Esophagus (tissue), 2 donors: Measurements from ENCODE around the gene PRRT2. TPM values are rescaled to one million over a fixed set of nuclear protein-coding genes. Genes with fewer than 3 reads are reported as not detected.
"Not testable (repeated sequence)": the region's sequence is repeated elsewhere in the genome, so short reads cannot be mapped to it uniquely, and the experiment has no call there.

ENCODE experiments used
- H3K27ac ChIP-seq, 2 donors: one replicate each; pipeline ENCODE4 v1.5.1; 2013; ENCODE audit warnings: low read depth in 2 of 2, mild to moderate bottlenecking in 2 of 2, inconsistent platforms in 1 of 2, low read length in 1 of 2, moderate library complexity in 1 of 2
- H3K27me3 ChIP-seq, 2 donors: one replicate each; pipeline ENCODE4 v1.6.1; 2013; ENCODE audit warnings: low read length in 2 of 2, control low read depth in 1 of 2, mild to moderate bottlenecking in 1 of 2; ENCODE audit not compliant: insufficient read depth in 2 of 2, control insufficient read depth in 1 of 2
- H3K36me3 ChIP-seq, 2 donors: one replicate each; pipeline ENCODE4 v1.6.1; 2013; ENCODE audit warnings: low read length in 1 of 2; ENCODE audit not compliant: control insufficient read depth in 2 of 2, insufficient read depth in 2 of 2
- H3K4me1 ChIP-seq, 2 donors: one replicate each; pipeline ENCODE4 v1.6.1; 2013; ENCODE audit warnings: low read length in 1 of 2; ENCODE audit not compliant: control insufficient read depth in 2 of 2, insufficient read depth in 2 of 2
- H3K4me3 ChIP-seq, 2 donors: one replicate each; pipeline ENCODE4 v1.5.1; 2013; ENCODE audit warnings: low read length in 2 of 2, mild to moderate bottlenecking in 2 of 2, low read depth in 1 of 2, moderate library complexity in 1 of 2
- H3K9me3 ChIP-seq, 2 donors: one replicate each; pipeline ENCODE4 v1.6.1; 2013; ENCODE audit warnings: mild to moderate bottlenecking in 2 of 2, low read depth in 1 of 2, low read length in 1 of 2, moderate library complexity in 1 of 2; ENCODE audit not compliant: control insufficient read depth in 2 of 2, insufficient read depth in 1 of 2
- WGBS, 2 donors: extraction: QIAGEN DNeasy Blood & Tissue Kit; methylation state at CpG; one replicate each; pipeline ENCODE4 v1.1.7; 2013; 5-methylcytosine and 5-hydroxymethylcytosine counted together
- polyA plus RNA-seq, 2 donors: library from polyadenylated mRNA; stranded (reverse); fragments of 200-250 nt; gene quantifications; one replicate each; pipeline ENCODE4 v1.2.3, GENCODE V29; 2013
- donor health status: healthy with polysubstance abuse.
- donor health status: Bipolar disorder and iron deficiency.

Gene PRRT2
- 1 to 10 TPM; 1.1 to 2.1 TPM for polyA plus RNA-seq

DNA sequence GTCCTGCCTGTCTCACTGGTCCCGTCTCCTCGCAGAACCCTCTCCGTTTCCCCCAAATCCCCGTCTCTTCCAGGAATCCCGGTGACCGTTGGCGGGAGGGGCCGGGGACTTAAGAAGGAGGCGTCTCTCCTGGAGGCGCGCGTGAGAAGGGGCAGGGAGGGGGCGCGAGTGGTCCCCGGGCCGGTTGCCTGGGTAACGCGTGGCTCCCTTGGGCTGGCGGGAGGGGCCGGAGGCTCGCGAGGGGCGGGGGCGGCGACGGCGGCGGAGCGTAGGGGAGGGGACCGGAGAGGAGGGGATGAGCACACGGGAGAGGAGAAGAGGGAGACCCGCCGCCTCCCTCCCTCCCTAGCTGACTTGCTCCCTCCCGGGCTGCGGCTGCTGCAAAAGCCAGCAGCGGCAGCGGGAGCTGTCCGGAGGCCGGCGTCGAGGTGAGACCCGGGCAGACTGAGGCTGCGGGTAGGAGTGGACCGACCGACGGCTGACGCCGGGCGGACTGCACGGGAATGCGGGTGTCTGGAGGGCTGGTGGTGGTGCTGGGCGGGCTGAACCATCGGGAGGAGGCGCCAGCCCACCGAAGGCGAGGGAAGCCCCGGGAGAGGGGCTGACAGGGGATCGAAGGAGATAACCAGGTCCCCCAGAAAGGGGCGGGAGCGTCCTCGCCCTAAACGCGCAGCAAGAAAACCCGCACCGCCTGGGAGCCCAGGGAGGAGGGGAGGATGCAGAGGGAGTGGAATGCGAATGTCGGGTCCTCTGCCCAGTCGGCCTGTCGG is at the start of gene PRRT2:
Gene PRRT2, plus strand, starts transcription at position 298 of the 770 bp plus-strand sequence. CDS start 862 bp downstream, outside the sequence.
- 4 to 7% methylated on average over 56 to 69 of the region's 69 CpGs for WGBS, 2 donors
- Histone ChIP-seq H3K27me3 (no peaks in the 10 kb centered on the region), H3K36me3 (peaks cover 4 to 15% of the 10 kb centered on the region in 2 donors), H3K27ac (peak within 1 kb of the TSS; percentile 75 to 89), H3K9me3 (no peaks in the 10 kb centered on the region), H3K4me3 (peak within 1 kb of the TSS; percentile 40 to 45), H3K4me1 (peaks cover 9 to 44% of the 10 kb centered on the region in 2 donors)

GRCh38 chr16:29763326-29763725 is 48.7 kb upstream of the PRRT2 start:
- WGBS, 2 donors, result 80 to 82% methylated on average over 6 of the region's 6 CpGs

DNA sequence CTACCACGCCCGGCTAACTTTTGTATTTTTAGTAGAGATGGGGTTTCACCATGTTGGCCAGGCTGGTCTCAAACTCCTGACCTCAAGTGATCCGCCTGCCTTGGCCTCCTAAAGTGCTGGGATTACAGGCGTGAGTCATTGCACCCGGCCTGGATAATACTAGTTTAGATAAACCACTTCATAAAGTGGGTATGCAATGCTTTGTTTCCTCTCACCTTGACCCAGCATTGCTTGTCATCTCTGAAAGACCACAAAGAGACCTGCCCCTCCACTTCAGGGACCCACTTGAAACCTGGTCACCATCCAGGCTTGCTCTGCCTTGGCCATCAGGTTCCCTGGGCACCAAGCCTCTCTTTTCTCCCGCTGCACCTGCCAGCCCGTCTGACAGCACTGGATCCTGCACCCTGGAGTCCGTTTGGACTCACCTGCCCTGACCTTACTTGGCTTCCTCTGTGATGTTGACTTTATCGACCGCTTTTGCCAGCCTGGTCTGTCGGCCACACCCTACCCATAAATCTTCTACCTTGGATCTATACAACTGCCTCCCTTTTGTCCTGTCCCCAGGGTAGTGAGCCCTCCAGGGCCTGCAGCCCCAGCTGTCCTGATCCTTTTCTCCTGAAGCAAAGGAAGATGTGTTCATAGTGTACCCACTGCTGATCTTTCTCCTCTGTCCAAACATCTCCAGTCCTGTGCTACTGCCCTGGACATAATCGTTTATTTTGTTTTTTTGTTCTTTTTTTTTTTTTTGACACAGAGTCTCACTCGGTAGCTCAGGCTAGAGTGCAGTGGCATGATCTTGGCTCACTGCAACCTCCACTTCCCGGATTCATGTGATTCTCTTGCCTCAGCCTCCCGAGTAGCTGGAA is 46.6 kb upstream of the PRRT2 start:
- Histone ChIP-seq H3K9me3 (no peaks in the 10 kb centered on the region), H3K4me1 (no peaks in the 10 kb centered on the region), H3K27ac (no peak overlapping the region), H3K36me3 (no peaks in the 10 kb centered on the region), H3K27me3 (no peaks in the 10 kb centered on the region), H3K4me3 (no peak overlapping the region)
- 51 to 55% methylated on average over 15 of the region's 15 CpGs for WGBS, 2 donors

More at GRCh38 chr16:29763326-29763725, 48.7 kb upstream of the PRRT2 start:
- Histone ChIP-seq H3K27ac (no peak overlapping the region), H3K36me3 (no peaks in the 10 kb centered on the region), H3K27me3 (no peaks in the 10 kb centered on the region), H3K4me1 (no peaks in the 10 kb centered on the region), H3K4me3 (no peak overlapping the region), H3K9me3 (no peaks in the 10 kb centered on the region)

- Histone ChIP-seq H3K4me1 (no peaks in the 10 kb centered on the region), H3K27me3 (no peaks in the 10 kb centered on the region), H3K9me3 (no peaks in the 10 kb centered on the region), H3K4me3 (no peak overlapping the region), H3K36me3 (no peaks in the 10 kb centered on the region), H3K27ac (no peak overlapping the region)
- 85 to 95% methylated on average over 3 of the region's 3 CpGs for WGBS, 2 donors
Observed at GRCh38 chr16:29766571-29766970, 45.4 kb upstream of the PRRT2 start.

GRCh38 chr16:29767062-29767461 is 44.9 kb upstream of the PRRT2 start:
- Histone ChIP-seq H3K36me3 (no peaks in the 10 kb centered on the region), H3K4me1 (no peaks in the 10 kb centered on the region), H3K4me3 (no peak overlapping the region), H3K27me3 (no peaks in the 10 kb centered on the region), H3K9me3 (no peaks in the 10 kb centered on the region), H3K27ac (no peak overlapping the region)
- 88 to 94% methylated on average over 3 of the region's 3 CpGs for WGBS, 2 donors

DNA sequence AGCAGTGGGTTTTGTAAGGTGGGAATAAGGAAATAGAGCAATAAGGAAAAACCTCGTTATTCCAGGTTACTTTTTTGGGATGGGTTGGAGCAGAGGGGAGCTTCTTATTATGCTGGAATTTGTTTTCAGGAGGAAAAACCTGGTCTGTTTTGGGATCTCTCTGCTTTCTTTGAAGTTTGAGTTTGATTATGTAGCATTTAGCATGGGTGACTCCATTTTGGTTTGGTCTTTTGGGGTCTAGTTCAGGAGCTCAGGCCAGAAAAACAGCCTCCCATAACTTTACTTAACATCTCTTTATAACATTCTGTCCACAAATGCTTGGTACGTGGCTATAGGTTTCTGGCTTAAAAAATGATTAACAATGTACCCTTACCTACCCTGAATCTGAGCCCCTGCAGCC is 42.5 kb upstream of the PRRT2 start:
- no peak overlapping the region for H3K27ac ChIP-seq
- H3K4me3 ChIP-seq, result no peak overlapping the region
- no peaks in the 10 kb centered on the region for H3K9me3 ChIP-seq
- H3K36me3 ChIP-seq, result no peaks in the 10 kb centered on the region
- H3K4me1 ChIP-seq, result no peaks in the 10 kb centered on the region
- WGBS, 2 donors, result 88 to 89% methylated on average over 2 of the region's 2 CpGs
- no peaks in the 10 kb centered on the region for H3K27me3 ChIP-seq

GRCh38 chr16:29770250-29770929 is 41.6 kb upstream of the PRRT2 start:
- H3K27ac ChIP-seq, result no peak overlapping the region
- 78 to 80% methylated on average over 7 of the region's 7 CpGs for WGBS, 2 donors

GRCh38 chr16:29772330-29772729 is 39.7 kb upstream of the PRRT2 start:
- not testable (repeated sequence) for H3K9me3 ChIP-seq, H3K36me3 ChIP-seq, H3K4me3 ChIP-seq, H3K27me3 ChIP-seq, H3K4me1 ChIP-seq, H3K27ac ChIP-seq
- 84 to 85% methylated on average over 7 of the region's 7 CpGs for WGBS, 2 donors

More at GRCh38 chr16:29770250-29770929, 41.6 kb upstream of the PRRT2 start:
- no peaks in the 10 kb centered on the region for H3K4me1 ChIP-seq
- no peaks in the 10 kb centered on the region for H3K27me3 ChIP-seq
- H3K4me3 ChIP-seq, result no peak overlapping the region
- no peaks in the 10 kb centered on the region for H3K36me3 ChIP-seq
- H3K9me3 ChIP-seq, result no peaks in the 10 kb centered on the region

- Histone ChIP-seq H3K9me3 (no peaks in the 10 kb centered on the region), H3K27ac (no peak overlapping the region), H3K36me3 (no peaks in the 10 kb centered on the region), H3K4me3 (no peak overlapping the region), H3K4me1 (no peaks in the 10 kb centered on the region), H3K27me3 (no peaks in the 10 kb centered on the region)
- 90 to 91% methylated on average over 5 of the region's 5 CpGs for WGBS, 2 donors
Observed at GRCh38 chr16:29774730-29775129, 37.3 kb upstream of the PRRT2 start.
